ENCODE data around the gene PINK1.

The PINK1 gene

DNA sequence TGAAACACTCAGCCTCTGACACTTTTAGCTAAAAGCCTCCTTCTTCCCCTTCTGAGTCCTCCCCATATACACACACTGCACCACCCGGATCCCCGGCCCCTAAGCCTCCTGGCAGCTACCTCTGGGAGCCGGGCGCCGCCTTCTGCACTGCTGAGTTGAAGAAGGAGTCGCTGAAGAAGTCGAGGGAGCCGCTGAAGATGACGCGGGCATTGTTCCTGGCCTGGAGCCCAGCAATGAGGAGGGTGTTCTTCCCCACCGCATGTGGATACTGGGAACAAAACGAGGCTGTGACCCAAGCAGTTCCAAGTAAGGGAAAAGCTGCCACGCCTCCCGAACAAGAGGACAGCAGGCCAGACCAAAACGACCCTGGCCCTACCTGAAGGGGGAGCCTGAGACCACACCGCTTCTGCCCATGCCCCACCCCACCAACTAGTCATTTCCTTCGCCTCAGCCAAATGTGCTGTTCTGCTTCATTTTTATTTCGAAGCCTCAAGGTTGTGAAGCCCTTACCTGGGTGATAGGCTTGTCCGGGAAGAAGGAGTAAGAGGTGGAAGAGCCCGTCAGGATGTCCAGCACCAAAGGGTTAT, 20.9 kb downstream of the PINK1 start:
- no peaks in the 10 kb centered on the region for H3K9me3 ChIP-seq (ENCODE audit: control insufficient read depth, low read depth, low read length)
- H3K4me1 ChIP-seq (ENCODE audit: control insufficient read depth, low read depth, low read length) = no peaks in the 10 kb centered on the region
- no peak overlapping the region for H3K4me3 ChIP-seq (ENCODE audit: low read length)
- no peak overlapping the region for H3K9ac ChIP-seq (ENCODE audit: low read length)
- no peak overlapping the region for H3K27ac ChIP-seq (ENCODE audit: low read length)
- peaks cover 81% of the 10 kb centered on the region for H3K36me3 ChIP-seq (ENCODE audit: control insufficient read depth, low read depth, low read length)
- no peaks in the 10 kb centered on the region for H3K27me3 ChIP-seq (ENCODE audit: control insufficient read depth, insufficient read depth, low read length)

DNA sequence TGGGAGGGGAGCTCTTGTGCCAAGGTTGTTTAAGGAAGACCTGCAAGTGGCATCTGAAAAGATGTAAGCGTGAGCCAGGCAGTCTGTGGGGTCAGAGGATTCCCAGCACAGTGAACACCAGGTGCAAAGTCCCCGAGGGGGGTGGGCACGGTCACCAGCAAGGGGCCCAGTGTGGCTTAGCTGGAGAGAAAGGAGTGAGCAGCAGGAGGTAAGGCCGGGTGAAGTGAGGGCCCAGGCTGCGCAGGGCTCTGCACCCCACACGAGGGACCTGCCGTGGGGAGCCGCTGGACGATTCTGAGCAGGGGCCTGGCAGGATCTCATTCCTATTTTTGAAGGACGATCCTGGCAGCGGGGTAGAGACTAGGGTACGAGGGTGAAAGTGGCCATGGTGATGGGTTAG, 23.8 kb downstream of the PINK1 start:
- Histone ChIP-seq H3K36me3 (ENCODE audit: control insufficient read depth, low read depth, low read length) (peaks cover 60% of the 10 kb centered on the region), H3K27me3 (ENCODE audit: control insufficient read depth, insufficient read depth, low read length) (no peaks in the 10 kb centered on the region), H3K27ac (ENCODE audit: low read length) (no peak overlapping the region), H3K4me3 (ENCODE audit: low read length) (no peak overlapping the region), H3K9ac (ENCODE audit: low read length) (no peak overlapping the region), H3K9me3 (ENCODE audit: control insufficient read depth, low read depth, low read length) (no peaks in the 10 kb centered on the region), H3K4me1 (ENCODE audit: control insufficient read depth, low read depth, low read length) (peaks cover 7% of the 10 kb centered on the region)

DNA sequence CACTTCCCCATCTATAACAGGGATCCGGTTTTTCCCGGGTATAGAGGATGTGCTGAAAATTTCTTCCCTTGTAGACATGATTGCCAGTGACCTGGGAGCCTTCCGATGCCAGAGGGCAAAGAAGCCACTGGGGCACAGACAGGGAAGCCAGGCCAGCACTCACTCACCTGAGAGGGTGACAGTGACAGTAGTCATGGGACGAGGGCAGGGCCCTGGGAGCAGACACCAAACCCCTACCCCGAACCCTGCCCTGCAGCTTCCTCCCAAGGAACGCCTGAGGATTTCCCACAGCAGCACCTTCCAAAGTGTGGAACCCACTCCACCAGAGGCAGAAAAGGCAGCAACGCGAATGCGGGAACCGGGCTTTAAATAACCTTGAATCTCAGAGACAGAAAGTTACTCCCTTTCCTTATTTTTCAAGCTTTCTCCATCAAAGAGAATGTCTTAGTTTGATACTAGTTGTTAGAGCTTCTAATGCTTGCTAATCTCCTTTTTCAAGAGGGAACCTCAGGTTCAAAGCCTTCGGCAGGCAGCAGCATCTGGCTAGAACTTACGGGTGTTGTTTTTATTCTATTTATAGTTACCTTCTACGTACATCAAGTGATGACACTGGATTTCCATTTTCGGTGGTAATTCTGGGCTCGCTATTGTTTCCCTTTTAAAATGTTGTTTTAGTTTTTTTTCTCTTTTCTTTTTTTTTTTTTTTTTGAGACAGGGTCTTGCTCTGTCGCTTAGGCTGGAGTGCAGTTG, 25.1 kb downstream of the PINK1 start:
- no peak overlapping the region for H3K9ac ChIP-seq (ENCODE audit: low read length)
- H3K36me3 ChIP-seq (ENCODE audit: control insufficient read depth, low read depth, low read length) = peaks cover 47% of the 10 kb centered on the region
- H3K4me1 ChIP-seq (ENCODE audit: control insufficient read depth, low read depth, low read length) = peaks cover 7% of the 10 kb centered on the region

DNA sequence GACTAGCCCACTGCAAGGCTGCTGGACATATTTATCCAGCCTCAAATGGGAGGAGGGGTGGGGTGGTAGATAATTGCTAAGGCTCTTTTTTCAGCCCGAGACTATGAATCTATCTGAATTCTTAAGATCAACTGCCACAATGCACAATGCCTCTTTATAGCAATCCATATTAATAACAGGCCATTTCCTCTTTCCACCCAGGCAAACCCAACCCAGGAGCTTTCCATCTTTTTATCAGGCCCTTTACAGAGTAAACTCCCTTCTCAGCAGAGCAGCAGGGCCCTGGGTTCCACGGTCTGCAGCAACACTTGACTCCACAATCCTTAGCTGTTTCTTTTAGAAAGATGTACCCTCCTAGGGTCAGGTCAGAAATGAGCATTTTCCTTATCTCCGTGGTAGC, 27.1 kb downstream of the PINK1 start:
- Histone ChIP-seq H3K4me1 (ENCODE audit: control insufficient read depth, low read depth, low read length) (peaks cover 7% of the 10 kb centered on the region), H3K36me3 (ENCODE audit: control insufficient read depth, low read depth, low read length) (peaks cover 32% of the 10 kb centered on the region), H3K9me3 (ENCODE audit: control insufficient read depth, low read depth, low read length) (no peaks in the 10 kb centered on the region), H3K27me3 (ENCODE audit: control insufficient read depth, insufficient read depth, low read length) (no peaks in the 10 kb centered on the region), H3K27ac (ENCODE audit: low read length) (no peak overlapping the region), H3K4me3 (ENCODE audit: low read length) (peak overlapping the region; percentile 96), H3K9ac (ENCODE audit: low read length) (peak overlapping the region; percentile 81)

More for the DNA sequence above, 25.1 kb downstream of the PINK1 start:
- H3K4me3 ChIP-seq (ENCODE audit: low read length) = no peak overlapping the region
- no peaks in the 10 kb centered on the region for H3K9me3 ChIP-seq (ENCODE audit: control insufficient read depth, low read depth, low read length)
- H3K27ac ChIP-seq (ENCODE audit: low read length) = no peak overlapping the region
- H3K27me3 ChIP-seq (ENCODE audit: control insufficient read depth, insufficient read depth, low read length) = no peaks in the 10 kb centered on the region

DNA sequence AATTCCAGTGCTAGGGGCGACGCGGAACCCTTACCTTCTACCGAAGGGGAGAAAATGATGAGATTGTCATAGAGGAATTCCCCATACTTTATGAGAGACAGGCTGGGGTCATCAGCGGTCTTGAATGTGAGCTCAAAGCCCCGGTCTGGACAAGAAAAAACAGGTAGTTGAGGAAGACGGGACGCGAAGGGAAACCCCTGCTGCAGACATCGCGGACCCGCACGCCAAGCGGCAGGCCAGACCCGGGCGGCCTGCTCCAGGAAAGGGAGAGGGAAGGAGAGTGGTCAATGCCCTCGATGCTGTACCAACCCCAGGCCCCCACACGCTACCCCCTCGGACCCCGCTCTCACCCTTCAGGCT, 27.6 kb downstream of the PINK1 start:
- Histone ChIP-seq H3K9me3 (ENCODE audit: control insufficient read depth, low read depth, low read length) (no peaks in the 10 kb centered on the region), H3K4me1 (ENCODE audit: control insufficient read depth, low read depth, low read length) (peaks cover 7% of the 10 kb centered on the region), H3K4me3 (ENCODE audit: low read length) (peak overlapping the region; percentile 96), H3K27me3 (ENCODE audit: control insufficient read depth, insufficient read depth, low read length) (no peaks in the 10 kb centered on the region), H3K9ac (ENCODE audit: low read length) (peak overlapping the region; percentile 81), H3K36me3 (ENCODE audit: control insufficient read depth, low read depth, low read length) (peaks cover 27% of the 10 kb centered on the region), H3K27ac (ENCODE audit: low read length) (no peak overlapping the region)

DNA sequence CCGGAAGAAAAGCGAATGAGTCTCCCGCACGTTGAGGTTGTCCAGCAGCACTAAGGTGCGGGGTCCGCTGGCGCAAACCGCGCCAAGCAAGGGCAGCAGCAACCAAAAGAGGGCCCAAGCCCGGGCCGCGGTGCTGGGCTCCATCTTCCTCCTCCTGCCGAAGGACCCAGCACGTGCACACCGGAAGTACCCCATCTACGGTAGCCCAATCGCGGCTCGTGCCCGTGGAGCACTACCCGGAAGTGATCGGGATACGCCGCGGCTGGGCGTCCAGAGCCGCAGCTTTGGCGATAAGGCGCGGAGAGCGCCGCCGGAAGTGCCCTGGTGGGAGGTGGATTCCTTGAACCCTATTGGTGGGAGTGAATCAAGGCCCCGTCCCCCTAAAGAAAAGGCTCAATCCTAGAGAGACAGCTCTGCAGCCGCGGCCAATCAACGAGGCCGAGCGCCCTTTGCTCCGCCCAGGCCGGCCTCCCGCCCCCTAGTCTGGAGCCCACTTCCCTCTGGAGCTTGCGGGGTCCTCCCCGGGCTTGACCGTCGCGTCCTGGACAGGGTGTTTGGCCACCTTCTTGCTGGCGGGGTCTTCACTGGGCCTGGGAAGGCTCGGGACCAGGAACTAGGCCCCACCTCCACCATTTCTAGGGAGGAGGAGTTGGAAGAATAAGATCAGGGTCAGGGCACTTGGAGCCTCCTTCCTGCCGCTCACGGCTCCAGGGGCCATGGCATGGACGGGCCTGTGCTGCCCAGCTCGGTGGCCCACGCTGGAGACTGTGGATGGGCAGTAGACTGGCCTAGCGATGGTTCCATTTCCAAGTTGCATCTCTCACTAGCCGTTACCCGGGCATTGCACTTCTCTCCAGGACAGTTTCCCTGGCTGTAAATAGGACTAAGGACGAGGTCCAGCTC, 28.2 kb downstream of the PINK1 start, which contains the start of gene DDOST:
Gene DDOST (minus strand): TSS at position 163 of the 903 bp plus-strand sequence. CDS start 19 bp downstream, at position 144.
- H3K4me3 ChIP-seq (ENCODE audit: low read length) = peak within 1 kb of the TSS; percentile 96
- peaks cover 21% of the 10 kb centered on the region for H3K36me3 ChIP-seq (ENCODE audit: control insufficient read depth, low read depth, low read length)
- no peaks in the 10 kb centered on the region for H3K9me3 ChIP-seq (ENCODE audit: control insufficient read depth, low read depth, low read length)
- no peaks in the 10 kb centered on the region for H3K27me3 ChIP-seq (ENCODE audit: control insufficient read depth, insufficient read depth, low read length)
- H3K4me1 ChIP-seq (ENCODE audit: control insufficient read depth, low read depth, low read length) = peaks cover 7% of the 10 kb centered on the region
- H3K27ac ChIP-seq (ENCODE audit: low read length) = peak within 1 kb of the TSS; percentile 0
- peak within 1 kb of the TSS; percentile 81 for H3K9ac ChIP-seq (ENCODE audit: low read length)

DNA sequence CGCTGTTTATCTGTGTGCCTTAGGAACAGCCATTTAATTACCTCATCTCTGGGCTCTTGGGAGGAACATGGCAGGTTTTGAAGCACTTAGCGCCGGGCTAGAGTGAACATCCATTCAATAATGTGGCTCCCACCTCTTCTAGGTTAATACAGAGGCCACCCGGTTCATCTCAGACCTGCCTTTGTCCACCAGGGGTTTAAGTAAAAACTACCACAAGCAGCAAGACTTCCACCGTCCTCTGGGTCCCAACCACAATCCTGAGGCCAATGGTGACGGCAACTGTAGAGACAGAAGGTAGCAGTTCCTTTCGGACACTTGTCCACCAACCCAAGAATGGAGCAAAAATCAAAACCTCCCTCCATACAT, 28.8 kb downstream of the PINK1 start:
- Histone ChIP-seq H3K27me3 (ENCODE audit: control insufficient read depth, insufficient read depth, low read length) (no peaks in the 10 kb centered on the region), H3K9ac (ENCODE audit: low read length) (peak overlapping the region; percentile 49), H3K4me3 (ENCODE audit: low read length) (peak overlapping the region; percentile 96), H3K27ac (ENCODE audit: low read length) (peak overlapping the region; percentile 0), H3K4me1 (ENCODE audit: control insufficient read depth, low read depth, low read length) (peaks cover 7% of the 10 kb centered on the region), H3K9me3 (ENCODE audit: control insufficient read depth, low read depth, low read length) (no peaks in the 10 kb centered on the region), H3K36me3 (ENCODE audit: control insufficient read depth, low read depth, low read length) (peaks cover 15% of the 10 kb centered on the region)

DNA sequence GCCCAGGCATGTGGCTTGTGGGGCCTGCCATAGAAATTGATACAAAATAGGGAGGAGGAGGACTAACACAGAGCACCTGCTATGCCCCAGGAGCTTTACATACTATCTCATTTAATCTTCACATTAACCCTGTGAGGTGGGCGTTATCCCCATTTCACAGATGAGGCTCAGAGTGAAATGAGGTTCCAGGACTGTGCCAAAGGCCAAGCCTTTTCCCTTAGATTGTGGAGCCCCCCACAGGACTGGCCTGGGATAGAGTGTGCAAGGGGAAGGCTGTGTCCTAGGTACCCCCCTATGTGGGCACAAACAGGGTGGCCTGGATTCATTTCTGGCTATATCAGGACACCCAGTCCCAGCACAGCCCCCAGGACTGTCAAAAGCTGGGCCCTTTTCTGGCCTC, 30.1 kb downstream of the PINK1 start:
- Histone ChIP-seq H3K4me1 (ENCODE audit: control insufficient read depth, low read depth, low read length) (peaks cover 7% of the 10 kb centered on the region), H3K27ac (ENCODE audit: low read length) (no peak overlapping the region), H3K36me3 (ENCODE audit: control insufficient read depth, low read depth, low read length) (peaks cover 3% of the 10 kb centered on the region), H3K9ac (ENCODE audit: low read length) (no peak overlapping the region), H3K9me3 (ENCODE audit: control insufficient read depth, low read depth, low read length) (no peaks in the 10 kb centered on the region), H3K4me3 (ENCODE audit: low read length) (no peak overlapping the region), H3K27me3 (ENCODE audit: control insufficient read depth, insufficient read depth, low read length) (no peaks in the 10 kb centered on the region)

DNA sequence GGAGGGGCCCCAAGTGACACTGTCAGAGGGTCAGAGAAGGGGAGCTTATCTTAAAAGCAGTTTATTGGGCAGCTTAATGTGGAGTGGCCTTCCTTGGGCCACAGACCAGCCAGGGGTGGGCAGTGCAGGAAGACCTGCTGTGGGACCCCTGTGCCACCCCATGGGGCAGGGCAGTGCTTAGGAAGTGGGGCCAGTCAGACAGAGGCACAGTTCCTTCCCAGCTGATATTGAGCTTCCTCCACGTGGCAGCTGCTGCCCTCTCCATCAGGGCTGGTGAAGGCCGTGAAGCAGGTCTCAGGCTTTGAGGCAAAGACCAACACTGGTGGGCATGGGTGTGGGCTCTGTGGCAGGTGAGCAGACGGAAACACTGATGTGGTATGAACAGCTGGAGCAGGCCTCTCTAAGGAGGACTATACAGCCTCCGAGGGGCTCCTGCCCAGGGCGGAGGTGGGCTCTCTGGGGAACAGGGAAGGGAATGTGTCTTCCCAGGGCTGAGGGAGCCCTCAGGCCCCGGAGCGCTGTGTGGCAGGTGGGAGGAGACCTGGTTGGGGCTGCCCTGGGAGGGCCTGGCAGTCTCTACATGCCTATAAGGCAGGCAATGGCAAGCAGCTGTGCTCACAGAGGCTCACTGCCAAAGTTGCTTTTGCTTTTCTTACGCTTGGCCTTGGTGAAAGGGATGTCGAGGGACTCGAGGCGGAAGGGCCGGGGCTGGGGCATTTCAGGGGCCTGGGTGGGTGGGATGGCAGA, 30.9 kb downstream of the PINK1 start:
- Histone ChIP-seq H3K9me3 (ENCODE audit: control insufficient read depth, low read depth, low read length) (no peaks in the 10 kb centered on the region), H3K27ac (ENCODE audit: low read length) (no peak overlapping the region), H3K9ac (ENCODE audit: low read length) (no peak overlapping the region), H3K4me1 (ENCODE audit: control insufficient read depth, low read depth, low read length) (peaks cover 7% of the 10 kb centered on the region), H3K36me3 (ENCODE audit: control insufficient read depth, low read depth, low read length) (no peaks in the 10 kb centered on the region), H3K27me3 (ENCODE audit: control insufficient read depth, insufficient read depth, low read length) (no peaks in the 10 kb centered on the region), H3K4me3 (ENCODE audit: low read length) (no peak overlapping the region)

DNA sequence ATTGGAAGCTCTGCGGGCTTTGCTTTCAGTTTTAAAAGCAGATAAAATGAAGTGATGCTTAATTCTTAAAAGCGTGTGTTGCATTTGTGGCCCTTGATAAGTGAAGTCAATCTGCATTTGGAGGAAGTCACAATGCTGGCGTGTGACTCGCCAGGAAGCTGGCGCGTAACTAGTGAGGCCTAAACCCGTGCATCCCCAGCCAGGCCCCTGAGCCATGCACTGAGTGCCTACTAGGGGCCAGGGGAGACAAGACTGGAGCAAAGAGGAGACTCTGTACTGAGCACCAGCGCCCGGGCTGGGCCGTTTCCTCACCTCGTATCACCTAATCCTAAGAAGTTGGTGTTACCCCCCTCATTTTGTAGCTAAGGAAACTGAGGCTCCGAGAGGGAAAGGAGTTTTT, 32.5 kb downstream of the PINK1 start:
- no peaks in the 10 kb centered on the region for H3K36me3 ChIP-seq (ENCODE audit: control insufficient read depth, low read depth, low read length)
- no peak overlapping the region for H3K27ac ChIP-seq (ENCODE audit: low read length)
- H3K4me1 ChIP-seq (ENCODE audit: control insufficient read depth, low read depth, low read length) = no peaks in the 10 kb centered on the region
- H3K27me3 ChIP-seq (ENCODE audit: control insufficient read depth, insufficient read depth, low read length) = no peaks in the 10 kb centered on the region
- H3K9me3 ChIP-seq (ENCODE audit: control insufficient read depth, low read depth, low read length) = no peaks in the 10 kb centered on the region
- no peak overlapping the region for H3K4me3 ChIP-seq (ENCODE audit: low read length)
- no peak overlapping the region for H3K9ac ChIP-seq (ENCODE audit: low read length)

DNA sequence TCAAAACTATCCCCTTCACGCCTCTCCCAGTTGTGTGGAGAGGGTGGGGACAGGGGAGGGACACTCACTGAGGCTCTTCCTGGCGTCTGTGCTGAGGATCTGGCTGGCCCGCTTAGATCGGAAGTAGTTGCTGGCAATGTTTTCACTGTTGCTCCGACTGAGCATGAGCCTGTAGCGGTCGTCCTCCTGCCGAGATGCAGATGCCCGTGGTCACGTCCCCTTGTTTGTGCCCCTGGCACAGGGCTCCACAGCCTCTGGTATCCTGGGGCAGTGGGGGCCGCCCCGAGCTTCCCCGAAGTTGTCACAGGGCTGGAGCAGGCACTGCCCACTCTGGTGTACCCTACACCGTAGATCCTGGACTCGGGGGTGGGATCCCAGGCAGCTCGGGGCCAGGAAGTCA, 32.9 kb downstream of the PINK1 start:
- no peak overlapping the region for H3K4me3 ChIP-seq (ENCODE audit: low read length)
- no peaks in the 10 kb centered on the region for H3K4me1 ChIP-seq (ENCODE audit: control insufficient read depth, low read depth, low read length)
- no peaks in the 10 kb centered on the region for H3K27me3 ChIP-seq (ENCODE audit: control insufficient read depth, insufficient read depth, low read length)
- H3K9me3 ChIP-seq (ENCODE audit: control insufficient read depth, low read depth, low read length) = no peaks in the 10 kb centered on the region
- H3K9ac ChIP-seq (ENCODE audit: low read length) = no peak overlapping the region
- H3K27ac ChIP-seq (ENCODE audit: low read length) = no peak overlapping the region
- no peaks in the 10 kb centered on the region for H3K36me3 ChIP-seq (ENCODE audit: control insufficient read depth, low read depth, low read length)

Data from iPS-18a (cell line).